SH-SY5Y (cell line): Measurements from ENCODE around the gene MT4.

Experiments
- GATA2 ChIP-seq: IDR thresholded peaks from 2 replicates; pipeline ENCODE4 v1.6.1; 2011; ENCODE audit warnings: mild to moderate bottlenecking, low read depth, low read length
- GATA3 ChIP-seq: IDR thresholded peaks from 2 replicates; pipeline ENCODE4 v1.6.1; 2011; ENCODE audit warnings: low read depth, mild to moderate bottlenecking, low read length, moderate library complexity

The MT4 gene

DNA sequence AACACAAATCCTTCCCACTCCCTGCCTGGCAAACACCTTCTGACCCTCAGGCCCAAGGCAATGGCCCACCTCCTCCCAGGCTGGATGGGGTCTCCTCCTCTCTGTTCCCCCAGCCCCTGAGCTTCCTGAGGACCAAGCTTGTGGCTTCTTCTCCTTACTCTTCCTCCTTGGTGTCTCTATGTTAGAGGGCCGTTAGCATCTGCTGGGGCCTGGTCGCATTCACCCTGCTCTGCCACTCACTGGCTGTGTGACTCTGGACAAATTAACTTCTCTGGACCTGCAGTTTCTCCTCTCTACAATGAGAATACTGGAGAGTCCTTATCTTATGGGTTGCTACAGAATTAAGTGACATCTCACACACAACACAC, 42.8 kb downstream of the MT4 start:
- TF ChIP-seq GATA3, result no peak

DNA sequence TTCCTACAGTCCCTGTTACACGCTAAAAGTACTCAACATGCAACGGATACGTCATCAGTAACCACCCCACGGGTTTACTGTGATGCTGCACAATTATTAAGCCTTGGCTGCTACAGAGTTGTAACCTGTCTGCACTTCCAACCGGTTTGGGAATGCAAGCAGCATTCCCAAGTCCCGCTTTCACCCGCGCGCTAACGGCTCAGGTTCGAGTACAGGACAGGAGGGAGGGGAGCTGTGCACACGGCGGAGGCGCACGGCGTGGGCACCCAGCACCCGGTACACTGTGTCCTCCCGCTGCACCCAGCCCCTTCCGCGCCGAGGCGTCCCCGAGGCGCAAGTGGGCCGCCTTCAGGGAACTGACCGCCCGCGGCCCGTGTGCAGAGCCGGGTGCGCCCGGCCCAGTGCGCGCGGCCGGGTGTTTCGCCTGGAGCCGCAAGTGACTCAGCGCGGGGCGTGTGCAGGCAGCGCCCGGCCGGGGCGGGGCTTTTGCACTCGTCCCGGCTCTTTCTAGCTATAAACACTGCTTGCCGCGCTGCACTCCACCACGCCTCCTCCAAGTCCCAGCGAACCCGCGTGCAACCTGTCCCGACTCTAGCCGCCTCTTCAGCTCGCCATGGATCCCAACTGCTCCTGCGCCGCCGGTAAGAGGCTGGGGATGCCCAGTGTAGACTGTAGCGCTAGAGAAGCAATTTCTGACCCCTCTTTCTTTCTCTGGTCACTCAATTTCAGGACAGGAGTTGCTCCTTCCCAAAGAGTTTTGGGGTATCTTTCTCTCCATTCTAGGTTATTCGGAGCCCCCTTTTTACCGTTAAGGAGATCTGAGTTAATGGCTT, 43.4 kb downstream of the MT4 start, which contains the start of gene MT2A:
MT2A (plus strand) TSS at position 542 of the 833 bp plus-strand sequence; CDS start at position 614, 72 bp downstream.
- TF ChIP-seq GATA3 (no peak), GATA2 (no peak)

DNA sequence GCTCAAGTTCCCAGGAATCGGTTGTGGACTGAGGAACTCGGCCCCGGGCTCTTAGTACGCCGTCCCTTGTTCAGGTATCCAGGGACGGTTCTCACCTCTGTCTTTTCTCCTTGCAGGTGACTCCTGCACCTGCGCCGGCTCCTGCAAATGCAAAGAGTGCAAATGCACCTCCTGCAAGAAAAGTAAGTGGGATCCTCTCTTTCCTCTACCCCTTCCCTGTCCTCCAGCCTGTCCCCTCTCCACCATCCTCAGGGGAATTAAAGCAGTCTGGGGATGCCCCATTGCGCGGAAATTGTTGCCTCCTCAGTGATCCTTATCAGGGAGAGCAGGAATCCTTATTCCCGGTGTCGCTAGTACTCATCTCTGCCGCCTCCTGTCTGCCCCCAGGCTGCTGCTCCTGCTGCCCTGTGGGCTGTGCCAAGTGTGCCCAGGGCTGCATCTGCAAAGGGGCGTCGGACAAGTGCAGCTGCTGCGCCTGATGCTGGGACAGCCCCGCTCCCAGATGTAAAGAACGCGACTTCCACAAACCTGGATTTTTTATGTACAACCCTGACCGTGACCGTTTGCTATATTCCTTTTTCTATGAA, 44.1 kb downstream of the MT4 start:
- TF ChIP-seq GATA2 (peak; percentile 76), GATA3 (no peak)

DNA sequence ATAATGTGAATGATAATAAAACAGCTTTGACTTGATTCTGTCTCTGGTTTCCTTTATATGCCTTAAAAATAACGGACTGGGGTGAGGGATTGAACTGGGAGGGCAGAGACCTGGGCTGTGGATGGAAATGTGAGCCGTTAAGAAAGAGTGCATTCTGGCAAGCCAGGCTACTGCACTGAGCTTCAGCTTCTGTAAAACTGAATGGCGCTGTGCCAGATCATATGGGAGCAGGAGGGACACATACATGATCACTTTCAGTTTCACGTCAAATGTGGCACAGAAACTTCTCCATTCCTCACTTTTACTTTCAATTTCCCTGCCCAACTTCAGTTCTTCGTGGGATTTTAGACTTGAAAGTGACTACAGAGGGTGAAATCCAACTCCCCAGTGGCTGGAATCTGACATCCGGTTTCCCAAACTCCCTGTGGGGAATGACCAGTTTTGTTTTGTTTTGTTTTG, 44.6 kb downstream of the MT4 start:
- no peak for TF ChIP-seq GATA3
- no peak for TF ChIP-seq GATA2

DNA sequence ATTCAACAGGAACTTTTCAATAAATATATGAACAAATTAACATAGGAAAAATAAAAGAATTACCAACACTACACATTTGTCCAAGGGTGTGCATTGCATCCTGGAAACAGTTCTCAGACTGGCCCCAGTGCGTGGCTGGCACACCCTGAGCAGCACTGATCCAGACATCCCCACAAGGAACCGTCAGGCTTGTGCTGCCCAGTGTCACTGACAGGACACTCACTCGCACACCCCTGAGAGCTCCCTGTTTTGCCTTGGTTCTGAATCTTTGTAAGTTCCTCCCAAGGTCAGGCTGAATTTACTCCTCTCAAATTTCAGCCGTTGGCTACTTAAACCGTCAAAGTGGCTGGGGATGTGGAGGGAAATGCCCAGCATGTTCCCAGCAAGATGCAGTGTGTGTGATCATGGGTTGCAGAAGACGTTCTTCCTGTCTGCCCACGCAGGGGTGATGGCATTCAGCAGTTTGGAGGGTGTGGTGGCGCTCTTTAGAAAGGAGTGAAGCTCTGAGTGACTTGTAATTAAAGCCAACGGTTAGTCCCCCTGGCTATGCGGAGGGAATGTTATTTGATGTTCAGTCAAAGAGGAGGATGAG, 45.2 kb downstream of the MT4 start:
- TF ChIP-seq GATA2 (no peak), GATA3 (no peak)

DNA sequence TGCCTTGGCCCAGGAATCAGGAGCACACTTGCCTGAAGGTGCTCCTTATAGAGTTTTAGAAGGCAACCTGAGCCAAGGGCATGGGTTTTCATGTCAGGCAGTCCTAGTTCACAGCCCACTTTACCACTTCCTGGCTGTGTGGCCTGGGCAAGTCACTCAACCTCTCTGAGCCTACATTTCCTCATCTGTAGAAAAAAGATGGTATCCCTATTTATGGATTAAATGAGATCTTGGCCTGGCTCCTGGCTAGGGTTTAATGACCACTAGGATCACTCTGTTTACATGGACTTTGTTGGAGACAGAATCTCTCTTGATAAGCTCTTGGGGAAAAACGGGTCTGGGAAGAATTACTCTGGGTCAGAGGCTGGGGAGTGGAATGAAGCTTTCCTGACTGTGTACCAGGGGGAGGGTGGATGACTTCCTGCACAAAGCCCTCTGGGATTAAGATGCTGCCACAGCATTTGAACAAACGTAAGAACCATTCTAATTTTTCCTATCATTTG, 45.8 kb downstream of the MT4 start:
- TF ChIP-seq GATA3, result no peak
- no peak for TF ChIP-seq GATA2

DNA sequence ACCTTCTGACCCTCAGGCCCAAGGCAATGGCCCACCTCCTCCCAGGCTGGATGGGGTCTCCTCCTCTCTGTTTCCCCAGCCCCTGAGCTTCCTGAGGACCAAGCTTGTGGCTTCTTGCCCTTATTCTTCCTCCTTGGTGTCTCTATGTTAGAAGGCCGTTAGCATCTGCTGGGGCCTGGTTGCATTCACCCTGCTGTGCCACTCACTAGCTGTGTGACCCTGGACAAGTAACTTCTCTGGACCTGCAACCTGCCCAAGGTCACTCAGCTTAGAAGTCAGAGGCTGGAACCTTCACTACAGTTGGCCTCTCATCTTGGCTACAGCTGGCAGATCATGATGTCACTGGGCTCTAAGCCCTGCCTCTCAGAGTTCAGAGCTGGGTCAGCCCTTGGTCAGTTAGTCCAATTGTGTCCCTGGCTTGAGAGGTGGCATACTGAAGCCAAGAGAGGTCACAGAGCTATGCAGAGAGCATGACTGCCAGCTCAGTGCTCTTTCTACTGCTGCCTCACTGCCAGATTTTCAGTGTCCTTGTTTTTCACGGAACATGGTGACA, 46.5 kb downstream of the MT4 start:
- TF ChIP-seq GATA3 (no peak), GATA2 (no peak)

DNA sequence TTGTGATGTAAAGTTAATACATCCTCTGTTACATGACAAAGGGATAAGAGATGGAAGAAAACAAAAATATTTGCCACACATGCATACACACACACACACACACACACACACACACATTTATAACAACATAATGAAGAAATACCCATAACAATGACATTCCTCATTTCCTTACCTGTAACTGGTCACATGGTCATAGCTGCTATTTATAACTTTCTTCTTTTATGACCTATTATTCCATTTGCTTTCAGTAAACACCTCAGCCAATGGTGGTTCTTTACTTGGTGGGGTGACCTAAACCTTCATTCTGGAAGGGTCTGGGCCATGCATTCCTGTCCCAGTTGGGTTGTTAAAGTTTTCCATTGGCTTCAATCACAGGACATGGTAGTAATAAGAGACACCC, 48.8 kb downstream of the MT4 start:
- TF ChIP-seq GATA2 (no peak), GATA3 (no peak)

DNA sequence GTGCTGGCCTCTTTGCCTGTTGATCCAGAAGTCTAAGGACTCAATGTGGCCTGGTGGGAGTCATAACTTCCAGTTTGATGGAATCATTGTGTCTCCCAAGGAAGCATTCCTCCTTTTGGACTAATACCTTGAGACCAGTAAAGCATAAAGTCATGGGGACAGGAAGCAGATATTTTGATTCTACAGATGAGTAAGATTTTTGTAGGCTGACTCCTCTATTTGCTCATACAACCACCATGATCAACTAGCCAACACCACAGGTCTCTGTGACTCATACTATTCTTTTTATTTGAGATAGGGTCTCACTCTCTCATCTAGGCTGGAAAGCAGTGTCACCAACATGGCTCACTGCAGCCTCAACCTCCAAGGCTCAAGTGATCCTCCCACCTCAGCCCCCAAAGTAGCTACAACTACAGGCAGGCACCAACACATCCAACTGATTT, 49.7 kb downstream of the MT4 start:
- TF ChIP-seq GATA2, result no peak
- TF ChIP-seq GATA3, result no peak

DNA sequence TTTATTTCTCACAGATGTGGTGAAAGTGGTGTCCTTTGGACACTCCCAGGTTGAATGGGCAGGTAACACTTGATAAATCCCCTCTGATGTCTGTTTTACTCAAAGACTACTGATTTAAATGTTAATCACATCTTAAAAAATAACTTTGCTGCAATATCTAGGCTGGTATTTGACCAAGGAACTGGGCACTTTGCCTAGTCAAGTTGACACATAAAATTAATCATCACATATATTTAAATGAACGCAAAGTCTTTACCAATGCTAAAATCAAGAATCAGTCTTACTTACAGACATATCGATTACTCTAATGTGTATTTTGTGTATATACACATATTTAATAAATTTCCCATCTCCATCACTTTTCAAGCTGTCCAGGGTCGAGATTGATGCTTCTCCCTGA, 50.5 kb downstream of the MT4 start:
- TF ChIP-seq GATA3 (no peak), GATA2 (no peak)

DNA sequence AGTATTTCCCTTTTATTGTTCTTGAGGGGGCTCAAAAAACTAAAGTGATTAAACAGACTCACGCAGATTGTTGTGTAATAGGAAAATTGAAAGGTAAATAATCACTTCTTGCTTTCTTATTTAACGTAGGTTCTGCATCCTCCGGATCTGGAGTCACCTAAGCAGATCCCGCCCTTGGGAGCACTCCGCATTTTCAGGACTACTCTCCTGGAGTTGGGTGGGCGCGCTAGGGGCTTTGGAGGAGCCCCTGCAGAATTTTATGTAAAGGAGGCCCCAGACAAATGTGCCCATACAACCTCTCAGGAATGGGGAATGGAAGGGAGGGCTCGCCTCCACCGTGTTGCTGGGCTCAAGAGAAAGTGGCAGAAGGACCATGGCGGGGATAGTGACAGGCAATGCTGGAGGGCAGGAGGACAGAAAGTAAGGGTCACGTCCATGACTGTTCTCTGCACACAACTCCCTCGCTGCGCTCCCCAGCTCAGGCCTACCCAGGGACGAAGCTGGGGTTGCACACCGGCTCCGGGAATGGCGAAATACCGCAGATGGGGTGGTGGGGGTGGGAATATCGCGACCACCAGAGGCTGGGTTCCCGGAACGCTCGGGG, 51.8 kb downstream of the MT4 start:
- TF ChIP-seq GATA2, result no peak
- TF ChIP-seq GATA3, result no peak

DNA sequence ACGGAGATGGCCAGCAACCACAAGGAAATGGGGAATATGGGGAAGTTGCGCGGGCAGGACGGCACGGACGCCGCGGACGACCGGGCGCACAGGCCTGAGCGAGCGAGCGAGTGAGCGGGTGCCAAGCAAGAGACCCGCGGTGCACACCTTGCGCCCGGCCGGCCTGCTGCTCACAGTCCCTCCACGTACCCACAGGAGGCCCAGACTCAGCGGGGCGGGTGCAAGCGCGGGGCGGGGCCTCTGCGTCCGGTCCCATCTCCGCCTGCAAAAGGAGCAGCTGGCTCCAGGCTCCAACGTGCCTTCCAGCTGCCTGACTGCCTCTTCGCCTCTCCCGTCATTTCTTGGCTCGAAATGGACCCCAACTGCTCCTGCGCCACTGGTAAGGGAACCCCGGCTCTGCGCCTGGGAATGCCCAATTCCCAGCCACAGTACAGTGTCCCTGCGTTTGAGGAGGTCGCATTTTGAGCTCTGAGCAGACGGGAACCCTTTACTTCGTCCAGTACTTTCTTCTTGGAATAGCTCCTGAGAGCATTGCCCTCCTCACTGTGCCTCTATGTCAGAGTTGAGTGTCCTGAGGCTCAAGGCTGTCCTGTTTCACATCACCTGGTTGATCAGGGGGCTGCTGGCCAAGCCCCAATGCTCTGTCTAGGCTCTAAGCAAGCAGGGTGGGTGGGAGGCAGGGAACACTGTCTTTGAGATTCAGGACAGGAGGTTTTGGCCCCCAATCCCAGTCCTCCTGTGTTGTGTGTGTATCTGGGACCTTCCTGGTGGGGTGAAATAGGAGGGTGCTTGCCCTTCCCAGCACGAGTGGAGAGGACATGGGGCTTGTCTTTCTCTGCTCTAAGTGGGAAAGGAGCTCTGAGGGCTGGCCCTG, 52.6 kb downstream of the MT4 start:
- no peak for TF ChIP-seq GATA3
- no peak for TF ChIP-seq GATA2

DNA sequence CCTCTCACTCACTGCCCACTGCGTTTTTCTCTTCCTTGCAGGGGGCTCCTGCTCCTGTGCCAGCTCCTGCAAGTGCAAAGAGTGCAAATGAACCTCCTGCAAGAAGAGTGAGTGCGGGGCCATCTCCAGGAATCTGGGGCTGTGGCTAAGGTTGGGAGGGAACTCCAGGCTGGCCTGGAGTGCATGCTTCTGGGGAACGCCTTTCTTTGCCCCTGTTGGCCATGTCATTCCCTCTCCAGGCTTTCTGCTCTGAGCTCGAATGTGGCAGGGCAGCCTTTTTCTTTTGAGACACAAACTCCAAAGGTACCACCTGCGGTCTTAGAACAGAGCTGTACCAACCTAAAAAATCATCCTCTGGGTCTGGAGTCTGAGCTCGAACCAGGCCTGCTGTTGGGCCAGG, 53.3 kb downstream of the MT4 start:
- no peak for TF ChIP-seq GATA3
- TF ChIP-seq GATA2, result no peak
